ENCODE results near the gene TIAM2. TPM values are rescaled to one million over a fixed set of nuclear protein-coding genes. Genes with fewer than 3 reads are reported as not detected.

Gene TIAM2
- total RNA-seq, 1 experiment from 2014 or later, result 3.8 TPM

DNA sequence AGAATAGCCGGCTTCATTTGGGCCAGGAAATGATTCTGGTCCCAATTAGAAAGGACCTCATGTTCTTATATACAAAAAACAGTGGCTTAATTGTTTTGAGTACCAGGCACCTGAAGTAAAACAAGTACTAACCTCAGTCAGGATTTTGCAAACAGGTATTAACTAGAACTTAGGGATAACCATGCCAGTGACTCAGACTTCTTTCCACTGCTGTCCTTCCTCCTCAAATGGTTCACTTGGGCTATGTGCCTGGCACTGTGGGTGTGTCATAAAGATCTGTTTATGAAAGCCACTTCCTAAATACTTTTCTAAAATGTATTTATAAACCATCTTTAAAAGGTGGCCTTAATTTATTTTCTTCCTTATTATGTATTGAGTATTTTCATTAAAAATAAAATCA lies 279.4 kb downstream of the TIAM2 start:
- TF ChIP-seq, protein P1, sequence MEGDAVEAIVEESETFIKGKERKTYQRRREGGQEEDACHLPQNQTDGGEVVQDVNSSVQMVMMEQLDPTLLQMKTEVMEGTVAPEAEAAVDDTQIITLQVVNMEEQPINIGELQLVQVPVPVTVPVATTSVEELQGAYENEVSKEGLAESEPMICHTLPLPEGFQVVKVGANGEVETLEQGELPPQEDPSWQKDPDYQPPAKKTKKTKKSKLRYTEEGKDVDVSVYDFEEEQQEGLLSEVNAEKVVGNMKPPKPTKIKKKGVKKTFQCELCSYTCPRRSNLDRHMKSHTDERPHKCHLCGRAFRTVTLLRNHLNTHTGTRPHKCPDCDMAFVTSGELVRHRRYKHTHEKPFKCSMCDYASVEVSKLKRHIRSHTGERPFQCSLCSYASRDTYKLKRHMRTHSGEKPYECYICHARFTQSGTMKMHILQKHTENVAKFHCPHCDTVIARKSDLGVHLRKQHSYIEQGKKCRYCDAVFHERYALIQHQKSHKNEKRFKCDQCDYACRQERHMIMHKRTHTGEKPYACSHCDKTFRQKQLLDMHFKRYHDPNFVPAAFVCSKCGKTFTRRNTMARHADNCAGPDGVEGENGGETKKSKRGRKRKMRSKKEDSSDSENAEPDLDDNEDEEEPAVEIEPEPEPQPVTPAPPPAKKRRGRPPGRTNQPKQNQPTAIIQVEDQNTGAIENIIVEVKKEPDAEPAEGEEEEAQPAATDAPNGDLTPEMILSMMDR (IDR thresholded peaks at IDR 0.05; ENCODE audit: insufficient read depth in 1 of 2, low read depth in 1 of 2, low read length in 1 of 2, severe bottlenecking in 1 of 2, unreplicated experiment in 1 of 2), result no peak
- Mint-ChIP-seq H3K27ac (ENCODE audit: unreplicated experiment) (no peak overlapping the region), H3K36me3 (ENCODE audit: insufficient read depth, unreplicated experiment) (peaks cover 26% of the 10 kb centered on the region), H3K27me3 (ENCODE audit: insufficient read depth, unreplicated experiment) (no peaks in the 10 kb centered on the region), H3K9me3 (ENCODE audit: unreplicated experiment) (no peaks in the 10 kb centered on the region), H3K4me1 (ENCODE audit: low read depth, unreplicated experiment) (peaks cover 6% of the 10 kb centered on the region), H3K4me3 (ENCODE audit: unreplicated experiment) (no peak overlapping the region)
- intact Hi-C loops (cut with micrococcal nuclease; ENCODE audit: unreplicated experiment), result no loop called here
- DNase-seq, result no peak
- CTCF ChIA-PET, result no interaction called here
- POLR2A ChIA-PET, result no interaction called here
- Histone ChIP-seq H3K9me3 (no peaks in the 10 kb centered on the region), H3K4me1 (no peaks in the 10 kb centered on the region), H3K4me3 (ENCODE audit: low read depth, low read length) (no peak overlapping the region), H3K36me3 (ENCODE audit: control insufficient read depth, insufficient read depth, low read length) (peaks cover 1% of the 10 kb centered on the region; the same call in 1 of the 2 replicates), H3K27me3 (replicated peaks; ENCODE audit: control insufficient read depth, insufficient read depth, low read length) (no peaks in the 10 kb centered on the region)
- no TSS peak for BruUV-seq (replicated peaks)

DNA sequence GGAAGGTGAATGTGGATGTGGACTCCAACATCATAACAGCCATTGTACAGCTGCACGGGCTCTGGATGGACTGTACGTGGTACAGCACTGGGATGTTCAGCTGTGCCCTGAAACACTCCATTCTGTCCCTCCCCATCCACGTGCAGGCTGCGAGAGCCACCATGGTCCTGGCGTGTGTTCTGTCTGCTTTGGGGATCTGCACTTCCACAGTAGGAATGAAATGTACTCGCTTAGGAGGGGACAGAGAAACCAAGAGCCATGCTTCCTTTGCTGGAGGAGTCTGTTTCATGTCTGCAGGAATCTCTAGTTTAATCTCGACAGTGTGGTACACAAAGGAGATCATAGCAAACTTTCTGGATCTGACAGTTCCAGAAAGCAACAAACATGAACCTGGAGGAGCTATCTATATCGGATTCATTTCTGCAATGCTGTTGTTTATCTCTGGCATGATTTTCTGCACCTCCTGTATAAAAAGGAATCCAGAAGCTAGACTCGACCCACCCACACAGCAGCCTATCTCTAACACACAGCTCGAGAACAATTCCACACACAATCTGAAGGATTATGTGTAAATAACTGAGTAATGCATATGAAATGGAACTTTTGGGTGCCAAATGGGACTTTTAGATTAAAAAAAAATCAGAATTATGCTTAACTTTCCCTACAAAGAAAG lies 280.8 kb downstream of the TIAM2 start:
- Mint-ChIP-seq H3K4me3 (ENCODE audit: unreplicated experiment) (no peak overlapping the region), H3K36me3 (ENCODE audit: insufficient read depth, unreplicated experiment) (peaks cover 20% of the 10 kb centered on the region), H3K9me3 (ENCODE audit: unreplicated experiment) (no peaks in the 10 kb centered on the region), H3K27ac (ENCODE audit: unreplicated experiment) (no peak overlapping the region), H3K4me1 (ENCODE audit: low read depth, unreplicated experiment) (peaks cover 6% of the 10 kb centered on the region), H3K27me3 (ENCODE audit: insufficient read depth, unreplicated experiment) (no peaks in the 10 kb centered on the region)
- no peak for DNase-seq
- no TSS peak for BruUV-seq (replicated peaks)
- Histone ChIP-seq H3K4me1 (no peaks in the 10 kb centered on the region), H3K36me3 (ENCODE audit: control insufficient read depth, insufficient read depth, low read length) (peaks cover 1% of the 10 kb centered on the region; the same call in 1 of the 2 replicates), H3K4me3 (ENCODE audit: low read depth, low read length) (no peak overlapping the region), H3K9me3 (no peaks in the 10 kb centered on the region), H3K27me3 (replicated peaks; ENCODE audit: control insufficient read depth, insufficient read depth, low read length) (no peaks in the 10 kb centered on the region)
- intact Hi-C loops (cut with micrococcal nuclease; ENCODE audit: unreplicated experiment), result no loop called here
- ChIA-PET POLR2A (no interaction called here), CTCF (interaction anchor here (0.9 kb wide), 1 partner anchor 12 kb away, joined by 4 read pairs; no protein-coding TSS in a partner anchor)
- TF ChIP-seq, protein P1 (IDR thresholded peaks at IDR 0.05; ENCODE audit: insufficient read depth in 1 of 2, low read depth in 1 of 2, low read length in 1 of 2, severe bottlenecking in 1 of 2, unreplicated experiment in 1 of 2), result no peak

DNA sequence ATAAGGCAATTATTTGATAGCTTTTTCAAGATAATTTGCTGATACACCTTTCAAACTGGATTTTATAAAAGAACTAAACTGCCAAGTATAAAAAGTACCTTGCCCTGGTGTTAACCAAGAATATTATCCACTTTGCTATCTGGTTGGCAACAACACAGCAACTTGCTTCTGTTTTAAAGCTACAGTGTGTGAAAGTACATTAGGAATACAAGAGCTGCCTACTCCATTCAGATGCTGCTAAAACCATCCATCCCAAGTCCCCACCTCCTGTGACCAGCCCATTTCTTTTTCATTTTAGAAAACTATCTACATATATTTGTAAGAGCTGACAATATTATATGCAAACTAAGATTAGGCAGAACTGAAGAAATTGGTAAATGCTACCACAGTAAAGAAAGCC lies 281.5 kb downstream of the TIAM2 start:
- DNase-seq, result no peak
- Histone ChIP-seq H3K36me3 (ENCODE audit: control insufficient read depth, insufficient read depth, low read length) (peaks cover 1% of the 10 kb centered on the region; the same call in 1 of the 2 replicates), H3K9me3 (no peaks in the 10 kb centered on the region), H3K4me3 (ENCODE audit: low read depth, low read length) (no peak overlapping the region), H3K27me3 (replicated peaks; ENCODE audit: control insufficient read depth, insufficient read depth, low read length) (no peaks in the 10 kb centered on the region), H3K4me1 (no peaks in the 10 kb centered on the region)
- peaks cover 6% of the 10 kb centered on the region for H3K4me1 Mint-ChIP-seq (ENCODE audit: low read depth, unreplicated experiment)
- ChIA-PET POLR2A (no interaction called here), CTCF (interaction anchor here (0.9 kb wide), 1 partner anchor 11 kb away, joined by 4 read pairs; no protein-coding TSS in a partner anchor)
- no peak overlapping the region for H3K27ac Mint-ChIP-seq (ENCODE audit: unreplicated experiment)
- no peaks in the 10 kb centered on the region for H3K9me3 Mint-ChIP-seq (ENCODE audit: unreplicated experiment)
- intact Hi-C loops (cut with micrococcal nuclease; ENCODE audit: unreplicated experiment), result no loop called here
- BruUV-seq (replicated peaks), result no TSS peak
- TF ChIP-seq, protein P1 (IDR thresholded peaks at IDR 0.05; ENCODE audit: insufficient read depth in 1 of 2, low read depth in 1 of 2, low read length in 1 of 2, severe bottlenecking in 1 of 2, unreplicated experiment in 1 of 2), result no peak
- no peak overlapping the region for H3K4me3 Mint-ChIP-seq (ENCODE audit: unreplicated experiment)
- H3K27me3 Mint-ChIP-seq (ENCODE audit: insufficient read depth, unreplicated experiment), result no peaks in the 10 kb centered on the region
- peaks cover 20% of the 10 kb centered on the region for H3K36me3 Mint-ChIP-seq (ENCODE audit: insufficient read depth, unreplicated experiment)

Measured in Caco-2 (cell line).